Ectodermal cell (in vitro differentiated cells): Measurements from ENCODE around the gene TEX26. TPM values are rescaled to one million over a fixed set of nuclear protein-coding genes. Genes with fewer than 3 reads are reported as not detected.

Source experiments
- H3K27ac ChIP-seq: 2 replicates; pipeline ENCODE4 v1.7.0; 2013; ENCODE audit warnings: mild to moderate bottlenecking, low read depth, low read length; ENCODE audit not compliant: insufficient read depth, poor library complexity, severe bottlenecking
- H3K27me3 ChIP-seq: 2 replicates; pipeline ENCODE4 v1.7.0; 2013; ENCODE audit warnings: mild to moderate bottlenecking, low read length; ENCODE audit not compliant: insufficient read depth, control insufficient read depth, poor library complexity, severe bottlenecking
- H3K36me3 ChIP-seq: one replicate; pipeline ENCODE4 v1.7.0; 2013; ENCODE audit warnings: low read length; ENCODE audit not compliant: control insufficient read depth, insufficient read depth
- H3K4me1 ChIP-seq: one replicate; pipeline ENCODE4 v1.7.0; 2013; ENCODE audit warnings: low read length; ENCODE audit not compliant: control insufficient read depth, insufficient read depth
- H3K4me3 ChIP-seq: 2 replicates; pipeline ENCODE4 v1.7.0; 2013; ENCODE audit warnings: low read depth, low read length, control low read depth; ENCODE audit not compliant: insufficient read depth
- H3K9me3 ChIP-seq: 2 replicates; pipeline ENCODE4 v1.7.0; 2013; ENCODE audit warnings: mild to moderate bottlenecking, low read length, moderate library complexity; ENCODE audit not compliant: control insufficient read depth
- WGBS, 2 experiments: methylation state at CpG; one replicate each; pipeline ENCODE4 v1.1.7; 2013; ENCODE audit warnings: missing lambda C conversion rate in 2 of 2; 5-methylcytosine and 5-hydroxymethylcytosine counted together
- polyA plus RNA-seq, 4 experiments: library from polyadenylated mRNA; stranded (reverse); fragments of 50-300 nt; gene quantifications; one replicate each; pipeline ENCODE4 v1.2.3, GENCODE V29; 2013

The TEX26 gene
- polyA plus RNA-seq (2013, experiment 1 of 4) = not detected
- polyA plus RNA-seq (2013, experiment 2 of 4) = 0.46 TPM
- not detected for polyA plus RNA-seq (2013, experiment 3 of 4)
- 0.20 TPM for polyA plus RNA-seq (2013, experiment 4 of 4)

GRCh38 chr13:30932481-30933353, at the start of gene TEX26:
Gene TEX26, plus strand, starts transcription at chr13:30932656. Its CDS starts 60 bp downstream, at chr13:30932716.
- Histone ChIP-seq H3K27me3 (peaks cover 15% of the 10 kb centered on the region), H3K4me3 (peak within 1 kb of the TSS; percentile 14), H3K9me3 (no peaks in the 10 kb centered on the region), H3K36me3 (no peaks in the 10 kb centered on the region), H3K4me1 (peaks cover 11% of the 10 kb centered on the region), H3K27ac (no peak within 1 kb of the TSS)
- WGBS, 2 experiments = 13 to 15% methylated on average over 32 of the region's 32 CpGs

- H3K27me3 ChIP-seq = no peaks in the 10 kb centered on the region
- no peaks in the 10 kb centered on the region for H3K9me3 ChIP-seq
- H3K36me3 ChIP-seq = no peaks in the 10 kb centered on the region
- H3K4me3 ChIP-seq = no peak overlapping the region
- WGBS, 2 experiments = 83 to 84% methylated on average over 11 to 13 of the region's 13 CpGs
- no peak overlapping the region for H3K27ac ChIP-seq
- peaks cover 4% of the 10 kb centered on the region for H3K4me1 ChIP-seq
These were observed 49.3 kb upstream of the TEX26 start for GRCh38 chr13:30882996-30883766.

- H3K27ac ChIP-seq = no peak overlapping the region
- no peak overlapping the region for H3K4me3 ChIP-seq
- H3K36me3 ChIP-seq = no peaks in the 10 kb centered on the region
- WGBS, 2 experiments = 77 to 78% methylated on average over 5 of the region's 5 CpGs
- no peaks in the 10 kb centered on the region for H3K27me3 ChIP-seq
- peaks cover 4% of the 10 kb centered on the region for H3K4me1 ChIP-seq
- no peaks in the 10 kb centered on the region for H3K9me3 ChIP-seq
These were observed 47.9 kb upstream of the TEX26 start for GRCh38 chr13:30884543-30884942.

GRCh38 chr13:30889196-30889690, 43.2 kb upstream of the TEX26 start:
- Histone ChIP-seq H3K4me1 (no peaks in the 10 kb centered on the region), H3K36me3 (no peaks in the 10 kb centered on the region), H3K4me3 (no peak overlapping the region), H3K27me3 (no peaks in the 10 kb centered on the region), H3K27ac (no peak overlapping the region), H3K9me3 (no peaks in the 10 kb centered on the region)
- WGBS, 2 experiments = 77 to 98% methylated on average over 1 to 3 of the region's 3 CpGs

- H3K27ac ChIP-seq = no peak overlapping the region
- H3K4me3 ChIP-seq = no peak overlapping the region
- WGBS, 2 experiments = 27 to 36% methylated on average over 6 of the region's 6 CpGs
- H3K36me3 ChIP-seq = no peaks in the 10 kb centered on the region
- no peaks in the 10 kb centered on the region for H3K9me3 ChIP-seq
- H3K4me1 ChIP-seq = peaks cover 9% of the 10 kb centered on the region
- no peaks in the 10 kb centered on the region for H3K27me3 ChIP-seq
These were observed 39.5 kb upstream of the TEX26 start for GRCh38 chr13:30892966-30893365.

- WGBS, 2 experiments = 54 to 56% methylated on average over 4 of the region's 4 CpGs
- H3K27me3 ChIP-seq = no peaks in the 10 kb centered on the region
- H3K4me1 ChIP-seq = peaks cover 16% of the 10 kb centered on the region
- H3K4me3 ChIP-seq = no peak overlapping the region
- no peak overlapping the region for H3K27ac ChIP-seq
- H3K9me3 ChIP-seq = no peaks in the 10 kb centered on the region
- no peaks in the 10 kb centered on the region for H3K36me3 ChIP-seq
These were observed 36.7 kb upstream of the TEX26 start for GRCh38 chr13:30895773-30896172.

GRCh38 chr13:30898070-30898469, 34.4 kb upstream of the TEX26 start:
- H3K4me1 ChIP-seq = peaks cover 16% of the 10 kb centered on the region
- H3K27me3 ChIP-seq = no peaks in the 10 kb centered on the region
- no peak overlapping the region for H3K4me3 ChIP-seq
- no peaks in the 10 kb centered on the region for H3K9me3 ChIP-seq
- no peak overlapping the region for H3K27ac ChIP-seq
- H3K36me3 ChIP-seq = no peaks in the 10 kb centered on the region

GRCh38 chr13:30898678-30899241, 33.7 kb upstream of the TEX26 start:
- WGBS, 2 experiments = 92% methylated on average over 7 of the region's 7 CpGs
- no peaks in the 10 kb centered on the region for H3K9me3 ChIP-seq
- H3K27me3 ChIP-seq = peaks cover 4% of the 10 kb centered on the region
- H3K27ac ChIP-seq = no peak overlapping the region
- H3K4me1 ChIP-seq = peaks cover 16% of the 10 kb centered on the region
- H3K36me3 ChIP-seq = no peaks in the 10 kb centered on the region
- no peak overlapping the region for H3K4me3 ChIP-seq

- Histone ChIP-seq H3K36me3 (no peaks in the 10 kb centered on the region), H3K27me3 (peaks cover 21% of the 10 kb centered on the region), H3K4me3 (no peak overlapping the region), H3K27ac (no peak overlapping the region), H3K4me1 (peaks cover 12% of the 10 kb centered on the region), H3K9me3 (no peaks in the 10 kb centered on the region)
- WGBS, 2 experiments = 90 to 95% methylated on average over 4 of the region's 4 CpGs
These were observed 32.0 kb upstream of the TEX26 start for GRCh38 chr13:30900436-30900835.
